Stimulated activated memory B cell treated with anti-CD40 and anti-IgM and Interleukin-4, amounts not matched to agents 10 μg/mL and 1 μg/mL and 100 μg/mL, for 72 hours (primary cell): ENCODE results near the gene NACA2.

Experiments
- ATAC-seq: fragments of 150-1000 bp; cut with Tn5 transposase; 2 replicates; pipeline ENCODE4 v1.10.0; 2021
- H3K27ac Mint-ChIP-seq: one replicate; pipeline ENCODE4 v1.8.0; 2022; ENCODE audit warnings: mild to moderate bottlenecking, mixed read lengths
- H3K27me3 Mint-ChIP-seq: one replicate; pipeline ENCODE4 v1.8.0; 2022; ENCODE audit warnings: mixed read lengths
- H3K36me3 Mint-ChIP-seq: one replicate; pipeline ENCODE4 v1.8.0; 2022; ENCODE audit warnings: mixed read lengths
- H3K4me1 Mint-ChIP-seq: one replicate; pipeline ENCODE4 v1.8.0; 2022; ENCODE audit warnings: mixed read lengths
- H3K4me3 Mint-ChIP-seq: one replicate; pipeline ENCODE4 v1.8.0; 2022; ENCODE audit warnings: mild to moderate bottlenecking, moderate library complexity, mixed read lengths
- H3K9me3 Mint-ChIP-seq: one replicate; pipeline ENCODE4 v1.8.0; 2022; ENCODE audit warnings: mixed read lengths

NACA2 gene

DNA sequence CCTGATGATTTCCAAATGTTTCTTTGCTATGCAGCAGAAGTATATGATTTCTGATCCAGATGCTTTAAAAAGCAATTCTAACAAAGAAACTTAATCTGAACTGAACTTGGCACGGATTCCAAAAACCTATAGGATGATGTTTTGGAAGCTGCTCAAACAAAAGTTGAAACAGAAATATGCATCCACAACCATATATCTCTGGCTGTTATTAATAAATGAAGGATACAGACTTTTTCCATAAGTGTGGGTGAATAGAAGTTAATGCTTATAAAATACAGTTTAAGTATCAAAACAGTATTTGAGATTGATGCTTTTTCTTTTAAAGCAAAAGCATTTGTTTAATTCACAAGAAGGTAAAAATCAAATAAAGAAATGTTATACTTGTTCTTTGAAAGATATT, 27.9 kb upstream of the NACA2 start:
- Mint-ChIP-seq H3K27me3 (peaks cover 15% of the 10 kb centered on the region), H3K9me3 (peaks cover 14% of the 10 kb centered on the region), H3K27ac (no peak overlapping the region), H3K4me1 (peaks cover 13% of the 10 kb centered on the region), H3K36me3 (no peaks in the 10 kb centered on the region), H3K4me3 (no peak overlapping the region)
- no peak for ATAC-seq

DNA sequence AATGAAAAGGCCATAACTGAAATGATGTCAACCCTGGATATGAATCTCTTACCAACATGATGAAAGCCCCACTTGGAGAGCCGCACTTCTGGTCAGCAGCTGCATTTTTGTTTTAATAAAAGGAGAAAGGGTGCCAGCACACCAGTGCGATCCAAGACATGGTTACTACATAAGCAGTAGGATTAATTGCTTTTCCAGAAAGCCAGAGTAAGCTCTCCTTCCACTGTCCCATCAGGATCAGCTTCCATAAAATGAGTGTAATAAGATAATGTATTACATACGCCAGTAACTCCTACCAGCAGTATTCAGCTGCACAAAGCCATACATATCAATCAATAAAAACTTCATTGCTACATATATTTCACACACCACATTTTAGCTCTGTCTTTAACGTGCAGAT, 26.3 kb upstream of the NACA2 start:
- Mint-ChIP-seq H3K27me3 (peaks cover 15% of the 10 kb centered on the region), H3K36me3 (no peaks in the 10 kb centered on the region), H3K27ac (no peak overlapping the region), H3K4me1 (peaks cover 13% of the 10 kb centered on the region), H3K9me3 (peaks cover 14% of the 10 kb centered on the region), H3K4me3 (no peak overlapping the region)
- ATAC-seq = no peak

DNA sequence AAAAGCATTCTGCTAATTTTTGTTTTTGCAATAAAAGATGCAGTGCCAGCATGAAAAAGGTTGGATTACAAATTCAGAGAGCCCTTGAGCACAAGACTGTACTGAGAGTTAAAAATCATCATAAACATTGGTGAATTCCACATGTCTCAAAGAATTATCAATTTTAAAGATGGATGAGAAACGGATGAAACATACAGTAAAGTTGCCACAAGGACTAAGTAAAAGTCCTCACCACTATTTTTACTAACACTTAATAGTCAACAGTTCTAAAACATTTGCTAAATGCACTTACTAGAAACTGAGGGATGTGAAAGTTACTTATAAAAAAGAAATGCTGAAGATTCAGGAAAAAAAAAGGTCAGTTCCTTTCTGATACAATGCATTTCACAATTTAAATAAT, 25.8 kb upstream of the NACA2 start:
- no peaks in the 10 kb centered on the region for H3K36me3 Mint-ChIP-seq
- no peak for ATAC-seq
- H3K4me1 Mint-ChIP-seq = peaks cover 13% of the 10 kb centered on the region
- H3K4me3 Mint-ChIP-seq = no peak overlapping the region
- no peak overlapping the region for H3K27ac Mint-ChIP-seq
- peaks cover 15% of the 10 kb centered on the region for H3K27me3 Mint-ChIP-seq
- peaks cover 14% of the 10 kb centered on the region for H3K9me3 Mint-ChIP-seq

DNA sequence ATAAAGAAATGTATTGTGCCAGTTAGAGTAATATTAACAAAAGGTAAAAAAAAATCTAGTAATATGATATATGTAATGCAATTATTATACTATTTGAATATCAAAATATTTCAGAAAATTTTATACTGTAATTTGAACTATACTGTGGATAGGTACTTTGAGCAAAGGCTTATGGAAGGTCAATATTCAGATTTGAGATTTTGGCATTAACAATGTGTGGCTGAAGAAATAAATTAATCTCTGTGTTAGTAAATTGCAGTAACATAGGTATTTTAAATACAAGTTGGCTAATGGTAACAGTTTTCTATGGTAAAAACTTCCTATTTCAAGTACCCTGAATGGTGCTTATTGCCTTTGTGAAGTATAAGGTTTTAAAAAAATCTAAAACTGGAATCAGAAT, 23.2 kb upstream of the NACA2 start:
- H3K36me3 Mint-ChIP-seq = no peaks in the 10 kb centered on the region
- H3K4me3 Mint-ChIP-seq = no peak overlapping the region
- ATAC-seq = no peak
- no peak overlapping the region for H3K27ac Mint-ChIP-seq
- H3K9me3 Mint-ChIP-seq = peaks cover 6% of the 10 kb centered on the region
- H3K27me3 Mint-ChIP-seq = peaks cover 15% of the 10 kb centered on the region
- peaks cover 13% of the 10 kb centered on the region for H3K4me1 Mint-ChIP-seq

DNA sequence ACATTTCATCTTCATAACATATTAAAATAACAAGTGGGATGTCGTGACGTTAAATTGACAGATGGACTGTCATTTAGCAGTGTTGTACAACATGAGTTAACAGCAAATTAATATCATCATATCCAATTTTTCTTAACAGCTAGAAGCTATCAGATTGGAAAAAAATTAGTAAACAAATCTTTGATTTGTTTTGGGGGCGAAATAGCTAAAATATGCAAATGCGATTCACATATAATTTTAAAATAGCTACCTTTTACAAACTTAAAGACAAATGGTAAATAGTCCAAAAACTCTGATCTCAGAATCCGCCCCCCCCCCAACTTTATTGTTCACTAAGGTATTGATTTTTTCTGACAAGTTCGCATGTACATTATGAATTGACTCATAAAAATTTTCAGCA, 20.3 kb upstream of the NACA2 start:
- no peaks in the 10 kb centered on the region for H3K36me3 Mint-ChIP-seq
- no peaks in the 10 kb centered on the region for H3K9me3 Mint-ChIP-seq
- ATAC-seq = no peak
- no peak overlapping the region for H3K27ac Mint-ChIP-seq
- H3K27me3 Mint-ChIP-seq = peaks cover 25% of the 10 kb centered on the region
- peaks cover 13% of the 10 kb centered on the region for H3K4me1 Mint-ChIP-seq
- no peak overlapping the region for H3K4me3 Mint-ChIP-seq

DNA sequence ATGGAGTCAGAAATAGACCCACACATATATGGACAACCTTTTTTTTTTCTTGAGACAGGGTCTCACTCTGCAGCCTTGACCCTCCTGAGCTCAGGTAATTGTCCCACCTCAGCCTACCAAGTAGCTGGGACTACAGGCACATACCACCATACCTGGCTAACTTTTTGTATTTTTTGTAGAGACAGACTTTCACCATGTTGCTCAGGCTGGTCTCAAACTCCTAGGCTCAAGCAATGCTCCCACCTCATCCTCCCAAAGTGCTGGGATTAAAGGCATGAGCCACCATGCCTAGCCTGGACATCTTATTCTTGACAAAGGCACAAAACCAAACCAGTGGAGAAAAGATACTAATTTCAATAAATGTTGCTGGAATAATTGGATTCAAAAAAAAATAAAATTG, 14.7 kb upstream of the NACA2 start:
- Mint-ChIP-seq H3K27me3 (peaks cover 26% of the 10 kb centered on the region), H3K27ac (no peak overlapping the region), H3K9me3 (no peaks in the 10 kb centered on the region), H3K4me1 (no peaks in the 10 kb centered on the region), H3K36me3 (no peaks in the 10 kb centered on the region), H3K4me3 (no peak overlapping the region)
- ATAC-seq = no peak

DNA sequence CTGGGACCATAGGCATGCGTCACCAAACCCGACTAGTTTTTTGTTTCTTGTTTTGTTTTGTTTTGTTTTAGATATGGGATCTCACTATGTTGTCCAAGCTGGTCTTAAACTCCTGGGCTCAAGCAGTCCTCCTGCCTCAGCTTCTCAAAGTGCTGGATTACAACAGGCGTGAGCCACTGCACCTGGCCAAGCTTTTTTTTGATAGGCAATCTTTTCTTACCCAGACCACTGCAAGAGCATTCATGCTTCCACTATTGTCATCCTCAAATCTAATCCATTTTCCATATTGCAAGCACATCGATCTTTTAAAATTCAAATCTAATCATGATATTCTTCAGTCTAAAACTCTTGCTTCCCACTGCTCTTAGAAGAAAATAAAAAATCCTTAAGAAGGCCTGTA, 10.3 kb upstream of the NACA2 start:
- no peak for ATAC-seq
- Mint-ChIP-seq H3K9me3 (no peaks in the 10 kb centered on the region), H3K4me1 (no peaks in the 10 kb centered on the region), H3K36me3 (no peaks in the 10 kb centered on the region), H3K27ac (no peak overlapping the region), H3K27me3 (peaks cover 16% of the 10 kb centered on the region), H3K4me3 (no peak overlapping the region)

DNA sequence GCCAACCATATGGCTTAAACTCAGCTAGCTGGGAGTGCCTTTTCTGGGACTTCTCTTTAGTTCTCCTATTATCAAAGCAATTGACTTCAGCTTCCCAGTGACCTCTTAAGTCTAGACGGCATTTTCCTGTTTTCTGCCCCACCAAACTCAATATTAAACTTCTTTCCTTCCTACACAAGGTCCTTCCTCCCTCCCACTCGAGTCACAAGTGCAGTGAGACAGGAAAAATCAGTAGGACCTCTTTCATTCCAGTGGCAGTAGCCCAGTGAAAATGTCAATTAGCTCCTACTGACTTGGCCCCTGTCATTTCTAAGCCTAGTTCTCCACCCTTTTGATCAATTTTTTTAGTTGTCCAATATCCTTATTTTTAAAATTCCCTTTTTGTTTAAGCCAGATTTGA, 9.6 kb upstream of the NACA2 start:
- ATAC-seq = no peak
- Mint-ChIP-seq H3K9me3 (no peaks in the 10 kb centered on the region), H3K4me3 (no peak overlapping the region), H3K36me3 (no peaks in the 10 kb centered on the region), H3K27me3 (peaks cover 10% of the 10 kb centered on the region), H3K27ac (no peak overlapping the region), H3K4me1 (no peaks in the 10 kb centered on the region)

DNA sequence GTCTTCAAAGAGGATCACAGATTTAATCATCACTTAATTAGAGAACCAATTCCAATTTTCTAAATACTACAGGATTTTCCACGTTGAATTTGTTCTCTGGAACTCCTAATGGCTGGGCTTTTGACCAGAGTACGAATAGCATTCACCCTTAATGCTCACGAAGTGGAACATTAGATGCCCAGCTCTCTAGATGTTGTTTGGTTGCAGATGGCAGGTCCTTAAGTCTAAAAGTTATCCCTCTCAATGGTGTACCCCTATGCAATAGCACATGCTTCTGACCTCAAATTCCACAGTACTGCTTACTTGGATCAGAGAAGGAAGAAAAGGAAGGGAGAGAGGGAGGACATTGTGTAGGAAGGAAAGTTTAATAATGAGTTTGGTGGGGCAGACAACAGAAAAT, 8.6 kb upstream of the NACA2 start:
- no peak overlapping the region for H3K27ac Mint-ChIP-seq
- no peak overlapping the region for H3K4me3 Mint-ChIP-seq
- peaks cover 6% of the 10 kb centered on the region for H3K27me3 Mint-ChIP-seq
- H3K36me3 Mint-ChIP-seq = no peaks in the 10 kb centered on the region
- H3K4me1 Mint-ChIP-seq = no peaks in the 10 kb centered on the region
- no peaks in the 10 kb centered on the region for H3K9me3 Mint-ChIP-seq
- no peak for ATAC-seq

DNA sequence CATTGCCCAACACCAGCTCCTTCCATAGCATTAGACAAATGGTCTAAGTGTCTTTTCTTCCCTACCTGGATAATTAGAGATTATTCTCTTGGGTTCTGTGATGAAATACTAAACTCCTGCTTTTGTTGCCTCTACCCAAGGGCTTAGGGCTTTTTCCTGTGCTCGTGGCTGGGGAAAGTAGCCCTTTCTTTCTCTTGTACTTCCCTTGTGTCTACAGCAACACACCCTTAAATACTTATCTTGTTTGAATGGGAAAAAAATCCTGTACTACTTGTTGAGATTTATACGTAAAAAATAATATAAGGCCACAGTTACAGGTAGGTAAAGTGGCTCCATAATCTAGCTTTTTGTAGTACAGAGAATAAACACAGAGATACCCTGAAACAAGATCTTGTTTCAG, 7.0 kb upstream of the NACA2 start:
- Mint-ChIP-seq H3K9me3 (no peaks in the 10 kb centered on the region), H3K27ac (no peak overlapping the region), H3K4me3 (no peak overlapping the region), H3K27me3 (peaks cover 6% of the 10 kb centered on the region), H3K4me1 (peaks cover 5% of the 10 kb centered on the region), H3K36me3 (no peaks in the 10 kb centered on the region)
- ATAC-seq = no peak

DNA sequence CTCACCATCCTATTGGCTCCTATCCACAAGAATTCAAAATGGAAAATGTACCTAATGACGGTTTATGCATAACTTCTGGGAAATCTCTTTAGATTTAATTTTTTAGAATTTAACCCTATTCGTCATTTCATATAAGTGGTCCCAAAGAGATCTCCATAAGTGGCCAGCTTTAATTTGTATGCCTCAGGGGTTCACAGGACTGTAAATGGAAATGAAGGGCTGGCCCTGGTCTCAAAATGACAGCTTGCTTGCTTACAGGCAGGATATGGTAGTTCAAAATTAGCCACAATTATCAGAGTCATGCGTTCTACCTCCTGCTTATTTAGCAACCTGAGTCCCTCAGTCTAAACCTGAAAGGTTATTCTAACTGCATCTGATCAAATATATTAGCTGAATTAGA, 6.6 kb upstream of the NACA2 start:
- H3K27ac Mint-ChIP-seq = no peak overlapping the region
- H3K27me3 Mint-ChIP-seq = peaks cover 6% of the 10 kb centered on the region
- H3K9me3 Mint-ChIP-seq = no peaks in the 10 kb centered on the region
- H3K4me3 Mint-ChIP-seq = no peak overlapping the region
- H3K4me1 Mint-ChIP-seq = peaks cover 6% of the 10 kb centered on the region
- ATAC-seq = no peak
- no peaks in the 10 kb centered on the region for H3K36me3 Mint-ChIP-seq

DNA sequence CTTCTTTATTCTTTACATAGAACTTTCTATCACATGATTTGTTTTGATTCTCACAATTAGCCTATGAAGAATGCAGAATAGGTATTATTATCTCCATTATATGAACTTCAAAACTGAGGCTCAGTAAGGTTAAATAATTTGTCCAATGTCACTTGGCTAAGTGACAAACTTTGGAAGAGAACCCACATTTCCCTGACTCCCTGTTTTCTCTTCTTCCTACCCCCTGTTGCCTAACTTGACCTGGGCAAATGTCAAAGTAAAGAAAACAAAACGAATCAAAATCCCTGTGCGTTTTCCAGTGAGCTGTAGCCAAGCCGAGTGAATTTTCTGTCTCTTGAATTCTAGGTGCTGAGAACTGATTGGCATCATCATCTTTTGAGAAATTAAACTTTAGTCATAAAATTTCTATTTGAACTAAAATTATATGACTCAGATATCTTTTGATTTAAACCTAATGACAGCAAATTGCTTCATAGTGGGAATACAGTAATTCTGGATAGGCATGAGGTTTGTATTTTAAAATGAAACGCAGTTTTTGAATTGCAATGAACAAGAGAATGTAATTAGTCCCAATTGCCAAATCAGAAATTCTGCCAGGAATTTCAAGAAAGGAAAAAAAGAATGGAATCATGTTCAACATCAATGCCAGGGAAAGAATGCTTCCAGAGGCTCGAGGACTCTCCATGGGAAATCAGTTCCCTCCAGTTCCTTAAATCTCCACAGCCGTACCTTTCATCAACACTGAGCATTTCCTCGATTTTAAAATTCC, 4.6 kb upstream of the NACA2 start:
- Mint-ChIP-seq H3K9me3 (no peaks in the 10 kb centered on the region), H3K27me3 (peaks cover 6% of the 10 kb centered on the region), H3K4me3 (no peak overlapping the region), H3K4me1 (peaks cover 6% of the 10 kb centered on the region), H3K27ac (no peak overlapping the region), H3K36me3 (no peaks in the 10 kb centered on the region)
- no peak for ATAC-seq

DNA sequence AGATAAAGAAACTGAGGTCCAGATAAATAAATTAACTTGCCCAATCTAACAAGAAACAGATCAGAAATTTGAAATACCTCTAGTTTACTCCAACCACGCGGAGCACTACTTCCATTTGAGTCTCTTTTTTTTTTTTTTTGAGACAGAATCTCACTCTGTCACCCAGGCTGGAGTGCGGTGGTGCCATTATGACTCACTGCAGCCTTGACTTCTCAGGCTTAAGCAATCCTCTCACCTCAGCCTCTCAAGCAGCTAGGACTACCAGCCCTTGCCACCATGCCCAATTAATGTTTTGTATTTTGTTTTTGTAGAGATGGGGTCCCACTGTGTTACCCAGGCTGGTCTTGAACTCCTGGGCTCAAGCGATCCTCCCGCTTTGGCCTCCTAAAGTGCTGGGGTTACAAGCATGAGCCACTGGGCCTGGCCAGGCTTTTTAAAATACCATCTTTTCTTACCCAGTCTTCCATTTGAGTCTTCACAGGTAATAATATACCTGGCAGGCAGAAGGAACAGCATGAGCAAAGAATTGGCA, 3.3 kb upstream of the NACA2 start:
- no peak for ATAC-seq
- H3K36me3 Mint-ChIP-seq = no peaks in the 10 kb centered on the region
- no peak overlapping the region for H3K4me3 Mint-ChIP-seq
- H3K27me3 Mint-ChIP-seq = peaks cover 6% of the 10 kb centered on the region
- H3K4me1 Mint-ChIP-seq = peaks cover 6% of the 10 kb centered on the region
- H3K9me3 Mint-ChIP-seq = no peaks in the 10 kb centered on the region
- no peak overlapping the region for H3K27ac Mint-ChIP-seq

DNA sequence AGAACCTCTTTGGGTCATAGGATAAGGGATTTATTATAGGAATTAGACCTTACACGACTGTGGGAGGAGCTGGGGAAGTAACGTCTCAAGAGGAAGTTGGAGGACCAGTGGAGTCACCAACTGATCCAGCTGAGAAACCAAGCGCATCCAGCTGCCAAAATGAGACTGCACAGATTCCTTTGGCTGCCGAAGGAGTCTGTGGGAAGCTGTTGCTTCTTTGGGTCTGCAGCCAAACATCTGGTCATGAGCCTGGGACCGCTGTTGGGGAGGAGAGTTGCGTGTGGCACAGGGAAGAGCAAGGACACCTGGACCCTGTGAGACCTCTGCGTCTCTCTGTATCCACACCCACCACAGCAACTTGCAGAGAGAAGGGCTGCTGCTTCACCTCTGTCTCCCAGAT, 2.4 kb upstream of the NACA2 start:
- Mint-ChIP-seq H3K4me3 (no peak overlapping the region), H3K36me3 (no peaks in the 10 kb centered on the region), H3K27me3 (peaks cover 6% of the 10 kb centered on the region), H3K9me3 (no peaks in the 10 kb centered on the region), H3K27ac (no peak overlapping the region), H3K4me1 (peaks cover 6% of the 10 kb centered on the region)
- ATAC-seq = no peak

DNA sequence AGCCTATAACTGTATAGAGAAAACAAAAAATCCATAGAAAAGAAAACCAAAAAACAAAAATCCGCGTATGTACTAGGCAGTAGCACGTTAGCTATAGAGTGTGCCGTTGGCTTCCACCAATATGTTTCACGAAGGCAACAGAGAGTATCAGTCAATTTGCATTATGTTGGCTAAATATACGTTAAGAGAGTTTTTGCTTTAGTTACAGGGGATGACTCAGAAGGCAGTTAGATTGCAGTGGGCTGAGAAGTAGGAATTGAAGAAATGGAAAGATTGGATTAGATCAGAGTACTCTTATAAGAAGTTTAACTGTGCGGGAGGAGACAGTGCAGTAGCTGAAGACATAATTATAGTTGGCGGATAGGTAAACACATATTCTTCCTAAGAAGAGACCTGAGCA, 911 bp upstream of the NACA2 start:
- H3K36me3 Mint-ChIP-seq = no peaks in the 10 kb centered on the region
- no peak overlapping the region for H3K4me3 Mint-ChIP-seq

DNA sequence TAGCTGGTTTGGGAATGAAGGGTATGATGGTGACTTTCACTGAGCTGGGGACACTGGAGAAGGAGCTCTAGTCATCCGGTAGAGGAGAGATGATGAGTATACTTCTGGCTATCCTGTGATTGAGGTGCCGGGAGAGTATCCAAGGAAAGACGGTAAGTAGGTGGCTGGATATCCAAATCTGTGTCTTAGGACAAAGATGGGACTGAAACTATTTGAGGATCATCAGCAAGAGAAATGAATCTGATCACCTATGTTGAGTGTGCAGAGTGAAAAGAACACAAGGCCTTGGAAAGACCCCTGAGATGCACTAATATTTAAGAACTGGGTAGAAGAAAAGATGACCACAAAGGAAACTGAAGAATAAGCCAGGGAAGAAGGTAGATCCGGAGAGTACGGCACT, 1.0 kb downstream of the NACA2 start:
- ATAC-seq = no peak
- Mint-ChIP-seq H3K4me1 (peaks cover 6% of the 10 kb centered on the region), H3K27ac (no peak overlapping the region), H3K9me3 (no peaks in the 10 kb centered on the region), H3K36me3 (no peaks in the 10 kb centered on the region), H3K27me3 (peaks cover 6% of the 10 kb centered on the region), H3K4me3 (no peak overlapping the region)

More for the DNA sequence above, 911 bp upstream of the NACA2 start:
- Mint-ChIP-seq H3K4me1 (peaks cover 6% of the 10 kb centered on the region), H3K27me3 (peaks cover 6% of the 10 kb centered on the region), H3K27ac (no peak overlapping the region), H3K9me3 (no peaks in the 10 kb centered on the region)
- no peak for ATAC-seq
